Hepatocyte (in vitro differentiated cells): Measurements from ENCODE around the gene CDV3. TPM values are rescaled to one million over a fixed set of nuclear protein-coding genes. Genes with fewer than 3 reads are reported as not detected.

Experiments
- polyA plus RNA-seq: library from polyadenylated mRNA; unstranded; fragments of >200 nt; fragmentation: Nextera tagmentation; extraction: Ambion mirVana; gene quantifications from 2 replicates; pipeline ENCODE4 v1.2.1, GENCODE V29; 2016
- small RNA-seq: library from RNA; depleted of rRNA; stranded (forward); fragments of <200 nt; gene quantifications from one replicate; pipeline ENCODE3, GENCODE V24; 2014
- total RNA-seq: library from RNA; depleted of rRNA; stranded (reverse); fragments of >200 nt; gene quantifications from 2 replicates; pipeline ENCODE4 v1.2.3, GENCODE V29; 2014

CDV3 gene
- total and polyA plus RNA-seq, 2 experiments from 2014 or later = 97.6 to 243 TPM

Small RNA genes lying within 50 kb of the gene (small RNA-seq; reads per million reads assigned to genes)
- gene AC022296.2 (not detected), gene RF00438 (not detected)

Other genes with a start within 250 kb of the CDV3 start
- not detected in 2 replicates for gene BFSP2, start 173.6 kb upstream of the CDV3 start, total RNA-seq
- not detected in 2 replicates for gene BFSP2, start 173.6 kb upstream of the CDV3 start, polyA plus RNA-seq
- 27.1 and 29.0 TPM in 2 replicates for gene TOPBP1, start 88.3 kb downstream of the CDV3 start, total RNA-seq
- gene TOPBP1, start 88.3 kb downstream of the CDV3 start, polyA plus RNA-seq = 8.0 and 8.3 TPM in 2 replicates
- 373 and 577 TPM in 2 replicates for gene TF, start 172.7 kb downstream of the CDV3 start, total RNA-seq
- gene TF, start 172.7 kb downstream of the CDV3 start, polyA plus RNA-seq = 401 and 642 TPM in 2 replicates
- gene SRPRB, start 232.1 kb downstream of the CDV3 start, total RNA-seq = 94.3 and 94.4 TPM in 2 replicates
- 107 and 129 TPM in 2 replicates for gene SRPRB, start 232.1 kb downstream of the CDV3 start, polyA plus RNA-seq